K562 (cell line): ENCODE data around the gene USP32. TPM values are rescaled to one million over a fixed set of nuclear protein-coding genes. Genes with fewer than 3 reads are reported as not detected.

ENCODE experiments used
- CHD4 ChIP-seq: fragments of 200-600 bp; sonication (generic); IDR thresholded peaks from 3 replicates; pipeline ENCODE4 v1.6.1; 2012; ENCODE audit warnings: low read depth, mild to moderate bottlenecking, mixed read lengths, low read length, inconsistent platforms; ENCODE audit not compliant: insufficient read depth, insufficient replicate concordance, poor library complexity, severe bottlenecking
- DEAF1 ChIP-seq: fragments of 450-650 bp; formaldehyde crosslinking; IDR thresholded peaks from 2 replicates; pipeline ENCODE4 v1.4.0; 2020; ENCODE audit warnings: mild to moderate bottlenecking, moderate library complexity
- FOXA3 ChIP-seq, 2 experiments: fragments of 450-650 bp in 1 of 2; sonication (generic) in 1 of 2; formaldehyde crosslinking; IDR thresholded peaks in 1 of 2; conservative IDR thresholded peaks in 1 of 2; 2 replicates each; pipeline versions ENCODE4 v1.4.0 to v1.8.0; 2020 to 2022; ENCODE audit warnings: mild to moderate bottlenecking in 2 of 2, missing genetic modification reagents in 1 of 2
- HDAC8 ChIP-seq: fragments of 450-650 bp; IDR thresholded peaks from 2 replicates; pipeline ENCODE4 v1.6.1; 2016; ENCODE audit warnings: mild to moderate bottlenecking, missing genetic modification characterization, moderate library complexity, missing compliant biosample characterization
- LARP7 ChIP-seq: fragments of 450-650 bp; IDR thresholded peaks from 2 replicates; pipeline ENCODE4 v1.6.1; 2016
- NCOA1 ChIP-seq: fragments of 450-650 bp; IDR thresholded peaks from 2 replicates; pipeline ENCODE4 v1.6.1; 2016; ENCODE audit warnings: low read depth
- POLR2G ChIP-seq: fragments of 200-400 bp; formaldehyde crosslinking; IDR thresholded peaks from 2 replicates; pipeline ENCODE4 v1.6.1; 2017; ENCODE audit warnings: low read depth, mild to moderate bottlenecking, antibody characterized with exemption, low read length, moderate library complexity
- POLR2H ChIP-seq: IDR thresholded peaks from 2 replicates; pipeline ENCODE4 v1.6.1; 2016; ENCODE audit warnings: missing genetic modification characterization, low read depth, mild to moderate bottlenecking, control low read depth, missing compliant biosample characterization, moderate library complexity
- TARDBP ChIP-seq: fragments of 450-650 bp; IDR thresholded peaks from 2 replicates; pipeline ENCODE4 v1.6.1; 2016
- ZNF444 ChIP-seq: fragments of 250-450 bp; sonication (Bioruptor Pico); IDR thresholded peaks from 2 replicates; pipeline ENCODE4 v1.4.0; 2020; ENCODE audit warnings: mild to moderate bottlenecking, moderate library complexity
- ZNF785 ChIP-seq: fragments of 250-450 bp; sonication (Bioruptor Pico); IDR thresholded peaks from 2 replicates; pipeline ENCODE4 v1.4.0; 2020; ENCODE audit warnings: mild to moderate bottlenecking
- polyA plus RNA-seq, 8 experiments: library from polyadenylated mRNA; depleted of rRNA in 4 of 8; stranded (reverse) in 5 of 8; unstranded in 3 of 8; fragments of >200 nt; fragmentation: Nextera tagmentation in 2 of 8; fragmentation: Illumina TruSeq in 1 of 8; extraction: Ambion mirVana in 2 of 8; extraction: Trizol in 1 of 8; gene quantifications; 2 replicates each; pipeline versions ENCODE4 v1.2.1 to v1.2.3, GENCODE V29; 2011 to 2014; ENCODE audit warnings: inconsistent platforms in 1 of 8, missing spikeins in 1 of 8
- total RNA-seq, 7 experiments: library from RNA; depleted of rRNA in 6 of 7; stranded (reverse); fragments of >200 nt in 6 of 7; fragmentation: Illumina TruSeq in 2 of 7; extraction: Trizol in 2 of 7; gene quantifications; 2 replicates each; pipeline versions ENCODE4 v1.2.1 to v1.2.3, GENCODE V29; 2011 to 2021; ENCODE audit warnings: low replicate concordance in 1 of 7
- TF ChIP-seq, protein P1 (sequence below): fragments of 450-650 bp; IDR thresholded peaks from 2 replicates; pipeline ENCODE4 v1.6.1; 2016; ENCODE audit warnings: low read depth
- TF ChIP-seq, protein P2 (sequence below): fragments of 250-450 bp; sonication (Bioruptor Pico); IDR thresholded peaks from 2 replicates; pipeline ENCODE4 v1.5.0; 2021; ENCODE audit warnings: mild to moderate bottlenecking, moderate library complexity
- TF ChIP-seq, protein P3 (sequence below): fragments of 450-650 bp; IDR thresholded peaks from 2 replicates; pipeline ENCODE4 v1.6.1; 2016

USP32 gene
- total and polyA plus RNA-seq, 9 of the 15 experiments (the other 6 are each of a cell fraction or from before 2014, with no cell fraction given): 18.0 to 69.3 (median 47.1) TPM

- TF ChIP-seq, protein P1, sequence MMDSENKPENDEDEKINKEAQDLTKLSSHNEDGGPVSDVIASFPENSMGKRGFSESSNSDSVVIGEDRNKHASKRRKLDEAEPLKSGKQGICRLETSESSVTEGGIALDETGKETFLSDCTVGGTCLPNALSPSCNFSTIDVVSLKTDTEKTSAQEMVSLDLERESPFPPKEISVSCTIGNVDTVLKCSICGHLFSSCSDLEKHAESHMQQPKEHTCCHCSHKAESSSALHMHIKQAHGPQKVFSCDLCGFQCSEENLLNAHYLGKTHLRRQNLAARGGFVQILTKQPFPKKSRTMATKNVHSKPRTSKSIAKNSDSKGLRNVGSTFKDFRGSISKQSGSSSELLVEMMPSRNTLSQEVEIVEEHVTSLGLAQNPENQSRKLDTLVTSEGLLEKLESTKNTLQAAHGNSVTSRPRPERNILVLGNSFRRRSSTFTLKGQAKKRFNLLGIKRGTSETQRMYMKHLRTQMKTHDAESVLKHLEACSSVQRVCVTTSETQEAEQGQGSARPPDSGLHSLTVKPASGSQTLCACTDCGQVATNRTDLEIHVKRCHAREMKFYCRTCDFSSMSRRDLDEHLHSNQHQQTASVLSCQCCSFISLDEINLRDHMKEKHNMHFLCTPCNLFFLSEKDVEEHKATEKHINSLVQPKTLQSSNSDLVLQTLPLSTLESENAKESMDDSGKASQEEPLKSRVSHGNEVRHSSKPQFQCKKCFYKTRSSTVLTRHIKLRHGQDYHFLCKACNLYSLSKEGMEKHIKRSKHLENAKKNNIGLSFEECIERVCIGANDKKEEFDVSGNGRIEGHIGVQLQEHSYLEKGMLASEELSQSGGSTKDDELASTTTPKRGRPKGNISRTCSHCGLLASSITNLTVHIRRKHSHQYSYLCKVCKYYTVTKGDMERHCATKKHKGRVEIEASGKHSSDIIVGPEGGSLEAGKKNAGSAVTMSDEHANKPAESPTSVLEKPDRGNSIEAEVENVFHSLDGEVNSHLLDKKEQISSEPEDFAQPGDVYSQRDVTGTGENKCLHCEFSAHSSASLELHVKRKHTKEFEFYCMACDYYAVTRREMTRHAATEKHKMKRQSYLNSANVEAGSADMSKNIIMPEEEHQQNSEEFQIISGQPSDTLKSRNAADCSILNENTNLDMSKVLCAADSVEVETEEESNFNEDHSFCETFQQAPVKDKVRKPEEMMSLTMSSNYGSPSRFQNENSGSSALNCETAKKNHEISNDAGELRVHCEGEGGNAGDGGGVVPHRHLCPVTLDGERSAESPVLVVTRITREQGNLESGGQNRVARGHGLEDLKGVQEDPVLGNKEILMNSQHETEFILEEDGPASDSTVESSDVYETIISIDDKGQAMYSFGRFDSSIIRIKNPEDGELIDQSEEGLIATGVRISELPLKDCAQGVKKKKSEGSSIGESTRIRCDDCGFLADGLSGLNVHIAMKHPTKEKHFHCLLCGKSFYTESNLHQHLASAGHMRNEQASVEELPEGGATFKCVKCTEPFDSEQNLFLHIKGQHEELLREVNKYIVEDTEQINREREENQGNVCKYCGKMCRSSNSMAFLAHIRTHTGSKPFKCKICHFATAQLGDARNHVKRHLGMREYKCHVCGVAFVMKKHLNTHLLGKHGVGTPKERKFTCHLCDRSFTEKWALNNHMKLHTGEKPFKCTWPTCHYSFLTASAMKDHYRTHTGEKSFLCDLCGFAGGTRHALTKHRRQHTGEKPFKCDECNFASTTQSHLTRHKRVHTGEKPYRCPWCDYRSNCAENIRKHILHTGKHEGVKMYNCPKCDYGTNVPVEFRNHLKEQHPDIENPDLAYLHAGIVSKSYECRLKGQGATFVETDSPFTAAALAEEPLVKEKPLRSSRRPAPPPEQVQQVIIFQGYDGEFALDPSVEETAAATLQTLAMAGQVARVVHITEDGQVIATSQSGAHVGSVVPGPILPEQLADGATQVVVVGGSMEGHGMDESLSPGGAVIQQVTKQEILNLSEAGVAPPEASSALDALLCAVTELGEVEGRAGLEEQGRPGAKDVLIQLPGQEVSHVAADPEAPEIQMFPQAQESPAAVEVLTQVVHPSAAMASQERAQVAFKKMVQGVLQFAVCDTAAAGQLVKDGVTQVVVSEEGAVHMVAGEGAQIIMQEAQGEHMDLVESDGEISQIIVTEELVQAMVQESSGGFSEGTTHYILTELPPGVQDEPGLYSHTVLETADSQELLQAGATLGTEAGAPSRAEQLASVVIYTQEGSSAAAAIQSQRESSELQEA: no peak
- TF ChIP-seq POLR2H (tag): no peak; the same call in 1 of the 2 replicates
- TF ChIP-seq DEAF1 (CRISPR knock-in tag): no peak
- no peak for TF ChIP-seq HDAC8
- no peak for TF ChIP-seq TARDBP
- TF ChIP-seq FOXA3 (CRISPR knock-in tag; conservative IDR thresholded peaks at IDR 0.05 in 1 of 2, IDR thresholded peaks at IDR 0.05 in 1 of 2): no peak
- TF ChIP-seq, protein P2, sequence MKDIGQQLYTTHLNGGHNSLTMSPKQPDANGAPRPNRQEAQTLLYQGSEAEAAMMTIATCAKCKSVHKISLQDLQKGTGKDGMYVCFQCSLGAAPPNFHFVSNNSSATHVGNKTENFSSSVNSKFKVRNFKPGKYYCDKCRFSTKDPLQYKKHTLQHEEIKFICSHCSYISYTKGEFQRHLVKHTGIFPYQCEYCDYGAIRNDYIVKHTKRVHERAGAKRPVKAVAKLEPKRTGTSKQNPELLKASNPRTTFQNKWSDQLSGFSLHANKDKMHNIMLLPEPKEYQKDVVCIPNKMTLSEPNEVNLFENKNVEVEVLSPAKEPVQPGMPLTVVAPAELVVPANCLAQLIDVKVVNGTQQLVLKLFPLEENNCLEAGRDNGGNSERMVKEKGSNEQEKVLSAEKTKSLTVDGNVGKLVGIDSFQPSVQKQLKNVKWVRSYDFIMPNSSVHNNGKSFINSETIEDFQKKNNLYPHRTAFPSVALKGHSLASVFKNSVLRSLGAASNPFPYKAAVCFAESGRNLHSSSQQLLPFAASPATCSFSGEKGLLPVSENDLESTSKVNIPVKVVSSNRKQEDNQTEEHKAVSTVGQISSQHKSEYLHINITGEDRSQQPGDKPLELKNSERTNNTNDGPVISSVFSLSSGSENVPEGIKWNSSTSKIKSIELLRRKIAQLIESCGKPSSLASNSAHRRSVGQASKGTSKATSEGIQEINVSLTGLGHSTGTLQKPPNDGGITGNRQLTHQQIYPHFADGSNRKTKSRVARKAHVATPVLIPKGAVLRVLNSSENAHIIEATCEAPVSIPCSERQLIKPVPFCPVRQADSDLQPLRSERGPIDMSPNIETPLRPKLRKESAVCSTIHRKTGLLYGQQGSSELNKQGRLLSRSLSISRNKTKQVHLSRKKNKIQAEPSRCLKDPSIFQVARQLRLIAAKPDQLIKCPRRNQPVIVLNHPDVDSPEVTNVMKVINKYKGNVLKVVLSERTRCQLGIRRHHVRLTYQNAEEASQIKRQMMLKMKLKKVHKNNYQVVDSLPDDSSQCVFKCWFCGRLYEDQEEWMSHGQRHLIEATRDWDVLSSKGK: no peak
- TF ChIP-seq POLR2G: no peak
- TF ChIP-seq CHD4: no peak
- TF ChIP-seq ZNF785 (CRISPR knock-in tag): no peak
- TF ChIP-seq, protein P3, sequence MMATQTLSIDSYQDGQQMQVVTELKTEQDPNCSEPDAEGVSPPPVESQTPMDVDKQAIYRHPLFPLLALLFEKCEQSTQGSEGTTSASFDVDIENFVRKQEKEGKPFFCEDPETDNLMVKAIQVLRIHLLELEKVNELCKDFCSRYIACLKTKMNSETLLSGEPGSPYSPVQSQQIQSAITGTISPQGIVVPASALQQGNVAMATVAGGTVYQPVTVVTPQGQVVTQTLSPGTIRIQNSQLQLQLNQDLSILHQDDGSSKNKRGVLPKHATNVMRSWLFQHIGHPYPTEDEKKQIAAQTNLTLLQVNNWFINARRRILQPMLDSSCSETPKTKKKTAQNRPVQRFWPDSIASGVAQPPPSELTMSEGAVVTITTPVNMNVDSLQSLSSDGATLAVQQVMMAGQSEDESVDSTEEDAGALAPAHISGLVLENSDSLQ: peak; percentile 51
- TF ChIP-seq LARP7: no peak
- no peak for TF ChIP-seq ZNF444 (CRISPR knock-in tag)
- no peak for TF ChIP-seq NCOA1
Observed at GRCh38 chr17:60388742-60389141, 3.2 kb downstream of the USP32 start (continued).
